HepG2 (cell line): Measurements from ENCODE around the gene GSTP1. TPM values are rescaled to one million over a fixed set of nuclear protein-coding genes. Genes with fewer than 3 reads are reported as not detected.
A peak's percentile ranks its signal among the peaks of the same experiment; 100 is the strongest.

Experiments
- GTF3A ChIP-seq: sonication (generic); formaldehyde crosslinking; conservative IDR thresholded peaks from 2 replicates; pipeline ENCODE4 v1.4.0; 2020; ENCODE audit warnings: mild to moderate bottlenecking, missing genetic modification reagents
- GZF1 ChIP-seq: sonication (generic); formaldehyde crosslinking; IDR thresholded peaks from 2 replicates; pipeline ENCODE4 v1.5.1; 2020; ENCODE audit warnings: mild to moderate bottlenecking, missing genetic modification reagents
- HNRNPK ChIP-seq: fragments of 200-400 bp; formaldehyde crosslinking; IDR thresholded peaks from 2 replicates; pipeline ENCODE4 v1.6.1; 2018; ENCODE audit warnings: low read length, low read depth, moderate library complexity, mild to moderate bottlenecking; ENCODE audit not compliant: poor library complexity, severe bottlenecking
- IKZF4 ChIP-seq: sonication (generic); formaldehyde crosslinking; IDR thresholded peaks from 2 replicates; pipeline ENCODE4 v1.5.1; 2020; ENCODE audit warnings: borderline replicate concordance, mild to moderate bottlenecking, low read depth, missing genetic modification reagents; ENCODE audit errors: not compliant biosample characterization
- MIER3 ChIP-seq: IDR thresholded peaks from 2 replicates; pipeline ENCODE4 v1.6.1; 2016; ENCODE audit warnings: missing compliant biosample characterization, borderline replicate concordance
- NR2F1 ChIP-seq, 2 experiments: fragments of 450-650 bp in 1 of 2; formaldehyde crosslinking in 1 of 2; IDR thresholded peaks; 2 replicates each; pipeline versions ENCODE4 v1.5.0 to v1.6.1; 2016 to 2020; ENCODE audit warnings: mild to moderate bottlenecking in 1 of 2, missing compliant biosample characterization in 1 of 2, missing genetic modification reagents in 1 of 2, moderate library complexity in 1 of 2
- REPIN1 ChIP-seq: sonication (generic); formaldehyde crosslinking; IDR thresholded peaks from 2 replicates; pipeline ENCODE4 v1.8.0; 2022; ENCODE audit warnings: missing genetic modification reagents, low read depth, mild to moderate bottlenecking, borderline replicate concordance
- SRSF4 ChIP-seq: fragments of 200-400 bp; formaldehyde crosslinking; IDR thresholded peaks from one replicate; pipeline ENCODE4 v1.6.1; 2018; ENCODE audit warnings: mild to moderate bottlenecking, low read depth, low read length, moderate library complexity; ENCODE audit not compliant: poor library complexity, severe bottlenecking
- U2AF1 ChIP-seq: fragments of 200-400 bp; formaldehyde crosslinking; optimal IDR thresholded peaks from 2 replicates; pipeline ENCODE3; 2017; ENCODE audit warnings: mild to moderate bottlenecking, low read depth, low read length
- ZNF230 ChIP-seq: sonication (generic); formaldehyde crosslinking; IDR thresholded peaks from 2 replicates; pipeline ENCODE4 v1.4.0; 2020; ENCODE audit warnings: mild to moderate bottlenecking, missing genetic modification reagents
- ZNF354B ChIP-seq: sonication (generic); formaldehyde crosslinking; IDR thresholded peaks from 2 replicates; pipeline ENCODE4 v1.8.0; 2022; ENCODE audit warnings: mild to moderate bottlenecking, missing genetic modification reagents
- ZNF44 ChIP-seq: sonication (generic); formaldehyde crosslinking; IDR thresholded peaks from 2 replicates; pipeline ENCODE4 v1.5.1; 2020; ENCODE audit warnings: mild to moderate bottlenecking, missing genetic modification reagents
- ZNF543 ChIP-seq: sonication (generic); formaldehyde crosslinking; IDR thresholded peaks from 2 replicates; pipeline ENCODE4 v1.4.0; 2020; ENCODE audit warnings: mild to moderate bottlenecking, missing genetic modification reagents
- ZNF564 ChIP-seq: sonication (generic); formaldehyde crosslinking; IDR thresholded peaks from 2 replicates; pipeline ENCODE4 v1.8.1; 2023; ENCODE audit warnings: mild to moderate bottlenecking, missing genetic modification reagents
- ZNF614 ChIP-seq: IDR thresholded peaks from 2 replicates; pipeline ENCODE4 v1.6.1; 2018; ENCODE audit warnings: missing biosample characterization, missing genetic modification reagents, inconsistent platforms, borderline replicate concordance
- ZNF816 ChIP-seq: sonication (generic); formaldehyde crosslinking; IDR thresholded peaks from 2 replicates; pipeline ENCODE4 v1.8.0; 2022; ENCODE audit warnings: missing genetic modification reagents, mild to moderate bottlenecking, borderline replicate concordance
- polyA plus RNA-seq, 8 experiments: library from polyadenylated mRNA; depleted of rRNA in 3 of 8; stranded (reverse) in 7 of 8; unstranded in 1 of 8; fragments of >200 nt; fragmentation: Illumina TruSeq in 4 of 8; extraction: Trizol in 4 of 8; gene quantifications; 2 replicates each; pipeline versions ENCODE4 v1.2.1 to v1.2.3, GENCODE V29; 2011 to 2016; ENCODE audit warnings: low read depth in 4 of 8, missing spikeins in 1 of 8, mixed read lengths in 1 of 8; ENCODE audit not compliant: insufficient read depth in 1 of 8
- total RNA-seq, 5 experiments: library from RNA; depleted of rRNA; stranded (reverse); fragments of >200 nt; fragmentation: Illumina TruSeq; extraction: Trizol; gene quantifications; 2 replicates each; pipeline ENCODE4 v1.2.3, GENCODE V29; 2016; ENCODE audit warnings: low read depth in 1 of 5
- TF ChIP-seq, protein P1 (sequence below): IDR thresholded peaks from 2 replicates; pipeline ENCODE4 v1.6.1; 2012; ENCODE audit warnings: low read length, improper control_type of control experiment
- TF ChIP-seq, protein P2 (sequence below): sonication (generic); formaldehyde crosslinking; IDR thresholded peaks from 2 replicates; pipeline ENCODE4 v1.4.0; 2020; ENCODE audit warnings: mild to moderate bottlenecking, missing genetic modification reagents, borderline replicate concordance

GSTP1 gene
- total and polyA plus RNA-seq, 2 of the 13 experiments (the other 11 are each of a cell fraction or from before 2014, with no cell fraction given), result not detected

DNA sequence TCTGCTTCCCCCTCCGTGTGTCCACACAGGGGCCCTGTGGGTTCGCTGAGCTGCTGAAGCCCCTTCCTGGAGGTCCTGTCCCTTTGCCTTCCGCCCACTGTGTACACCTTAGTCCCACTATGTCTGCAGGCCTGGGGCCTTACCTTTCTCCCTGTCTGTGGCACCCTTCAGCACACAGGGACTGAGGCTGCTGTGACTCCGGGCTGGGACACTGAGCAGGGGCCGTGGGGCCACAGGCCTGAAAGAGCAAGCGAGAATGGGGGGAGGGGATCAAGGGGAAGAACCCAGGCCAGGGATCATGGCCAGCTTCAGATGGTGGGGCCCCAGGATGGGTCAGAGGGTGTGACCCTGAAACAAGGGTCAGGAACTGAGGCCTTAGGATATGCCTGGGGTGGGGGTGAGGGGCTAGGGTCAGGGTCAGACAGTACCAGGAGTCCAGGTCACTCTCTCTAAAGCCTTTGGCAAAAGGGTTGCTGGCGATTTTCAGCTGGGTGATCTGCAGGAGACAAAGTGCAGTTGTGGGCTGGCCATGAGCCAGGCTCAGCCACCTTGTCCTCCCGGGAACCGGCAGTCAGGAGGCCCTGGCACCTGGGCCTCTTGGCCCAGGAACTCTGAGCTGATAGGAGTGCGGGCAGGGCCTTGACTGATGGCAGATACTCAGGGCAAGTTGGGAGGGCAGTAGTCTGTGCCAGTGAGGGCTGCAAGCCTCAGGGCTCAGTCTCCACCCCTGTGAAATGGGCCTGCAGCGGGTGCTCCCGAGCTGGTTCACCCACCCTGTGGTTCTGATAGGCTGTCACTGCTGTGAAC lies 48.8 kb downstream of the GSTP1 start (continued):
- TF ChIP-seq ZNF230 (CRISPR knock-in tag), result peak; percentile 11; the same call in 1 of the 2 replicates
- no peak for TF ChIP-seq ZNF543 (CRISPR knock-in tag)
- TF ChIP-seq, protein P1, sequence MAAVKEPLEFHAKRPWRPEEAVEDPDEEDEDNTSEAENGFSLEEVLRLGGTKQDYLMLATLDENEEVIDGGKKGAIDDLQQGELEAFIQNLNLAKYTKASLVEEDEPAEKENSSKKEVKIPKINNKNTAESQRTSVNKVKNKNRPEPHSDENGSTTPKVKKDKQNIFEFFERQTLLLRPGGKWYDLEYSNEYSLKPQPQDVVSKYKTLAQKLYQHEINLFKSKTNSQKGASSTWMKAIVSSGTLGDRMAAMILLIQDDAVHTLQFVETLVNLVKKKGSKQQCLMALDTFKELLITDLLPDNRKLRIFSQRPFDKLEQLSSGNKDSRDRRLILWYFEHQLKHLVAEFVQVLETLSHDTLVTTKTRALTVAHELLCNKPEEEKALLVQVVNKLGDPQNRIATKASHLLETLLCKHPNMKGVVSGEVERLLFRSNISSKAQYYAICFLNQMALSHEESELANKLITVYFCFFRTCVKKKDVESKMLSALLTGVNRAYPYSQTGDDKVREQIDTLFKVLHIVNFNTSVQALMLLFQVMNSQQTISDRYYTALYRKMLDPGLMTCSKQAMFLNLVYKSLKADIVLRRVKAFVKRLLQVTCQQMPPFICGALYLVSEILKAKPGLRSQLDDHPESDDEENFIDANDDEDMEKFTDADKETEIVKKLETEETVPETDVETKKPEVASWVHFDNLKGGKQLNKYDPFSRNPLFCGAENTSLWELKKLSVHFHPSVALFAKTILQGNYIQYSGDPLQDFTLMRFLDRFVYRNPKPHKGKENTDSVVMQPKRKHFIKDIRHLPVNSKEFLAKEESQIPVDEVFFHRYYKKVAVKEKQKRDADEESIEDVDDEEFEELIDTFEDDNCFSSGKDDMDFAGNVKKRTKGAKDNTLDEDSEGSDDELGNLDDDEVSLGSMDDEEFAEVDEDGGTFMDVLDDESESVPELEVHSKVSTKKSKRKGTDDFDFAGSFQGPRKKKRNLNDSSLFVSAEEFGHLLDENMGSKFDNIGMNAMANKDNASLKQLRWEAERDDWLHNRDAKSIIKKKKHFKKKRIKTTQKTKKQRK, result no peak
- TF ChIP-seq, protein P2, sequence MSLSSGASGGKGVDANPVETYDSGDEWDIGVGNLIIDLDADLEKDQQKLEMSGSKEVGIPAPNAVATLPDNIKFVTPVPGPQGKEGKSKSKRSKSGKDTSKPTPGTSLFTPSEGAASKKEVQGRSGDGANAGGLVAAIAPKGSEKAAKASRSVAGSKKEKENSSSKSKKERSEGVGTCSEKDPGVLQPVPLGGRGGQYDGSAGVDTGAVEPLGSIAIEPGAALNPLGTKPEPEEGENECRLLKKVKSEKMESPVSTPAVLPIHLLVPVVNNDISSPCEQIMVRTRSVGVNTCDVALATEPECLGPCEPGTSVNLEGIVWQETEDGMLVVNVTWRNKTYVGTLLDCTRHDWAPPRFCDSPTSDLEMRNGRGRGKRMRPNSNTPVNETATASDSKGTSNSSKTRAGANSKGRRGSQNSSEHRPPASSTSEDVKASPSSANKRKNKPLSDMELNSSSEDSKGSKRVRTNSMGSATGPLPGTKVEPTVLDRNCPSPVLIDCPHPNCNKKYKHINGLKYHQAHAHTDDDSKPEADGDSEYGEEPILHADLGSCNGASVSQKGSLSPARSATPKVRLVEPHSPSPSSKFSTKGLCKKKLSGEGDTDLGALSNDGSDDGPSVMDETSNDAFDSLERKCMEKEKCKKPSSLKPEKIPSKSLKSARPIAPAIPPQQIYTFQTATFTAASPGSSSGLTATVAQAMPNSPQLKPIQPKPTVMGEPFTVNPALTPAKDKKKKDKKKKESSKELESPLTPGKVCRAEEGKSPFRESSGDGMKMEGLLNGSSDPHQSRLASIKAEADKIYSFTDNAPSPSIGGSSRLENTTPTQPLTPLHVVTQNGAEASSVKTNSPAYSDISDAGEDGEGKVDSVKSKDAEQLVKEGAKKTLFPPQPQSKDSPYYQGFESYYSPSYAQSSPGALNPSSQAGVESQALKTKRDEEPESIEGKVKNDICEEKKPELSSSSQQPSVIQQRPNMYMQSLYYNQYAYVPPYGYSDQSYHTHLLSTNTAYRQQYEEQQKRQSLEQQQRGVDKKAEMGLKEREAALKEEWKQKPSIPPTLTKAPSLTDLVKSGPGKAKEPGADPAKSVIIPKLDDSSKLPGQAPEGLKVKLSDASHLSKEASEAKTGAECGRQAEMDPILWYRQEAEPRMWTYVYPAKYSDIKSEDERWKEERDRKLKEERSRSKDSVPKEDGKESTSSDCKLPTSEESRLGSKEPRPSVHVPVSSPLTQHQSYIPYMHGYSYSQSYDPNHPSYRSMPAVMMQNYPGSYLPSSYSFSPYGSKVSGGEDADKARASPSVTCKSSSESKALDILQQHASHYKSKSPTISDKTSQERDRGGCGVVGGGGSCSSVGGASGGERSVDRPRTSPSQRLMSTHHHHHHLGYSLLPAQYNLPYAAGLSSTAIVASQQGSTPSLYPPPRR, result peak; percentile 62; the same call in 1 of the 2 replicates
- peak; percentile 94 to 96; a peak in 3 of 4 replicates for TF ChIP-seq NR2F1 (CRISPR knock-in tag; IDR thresholded peaks at IDR 0.05)
- no peak for TF ChIP-seq SRSF4
- TF ChIP-seq REPIN1 (CRISPR knock-in tag), result peak; percentile 81; the same call in 1 of the 2 replicates
- TF ChIP-seq MIER3 (CRISPR knock-in tag), result peak; percentile 36; the same call in 1 of the 2 replicates
- no peak for TF ChIP-seq HNRNPK
- no peak for TF ChIP-seq GTF3A
- TF ChIP-seq ZNF354B, result no peak
- no peak for TF ChIP-seq ZNF44 (CRISPR knock-in tag)
- TF ChIP-seq IKZF4, result no peak
- TF ChIP-seq ZNF564 (CRISPR knock-in tag), result no peak
- TF ChIP-seq ZNF816 (CRISPR knock-in tag), result no peak
- TF ChIP-seq GZF1 (CRISPR knock-in tag), result peak; percentile 82; the same call in 1 of the 2 replicates
- TF ChIP-seq ZNF614 (CRISPR knock-in tag), result peak; percentile 43; the same call in 1 of the 2 replicates
- TF ChIP-seq U2AF1, result peak; percentile 32
